NT2/D1 (cell line): Measurements from ENCODE around the gene NLGN1.

Experiments
- SUZ12 ChIP-seq: IDR thresholded peaks from 2 replicates; pipeline ENCODE4 v1.6.1; 2011; ENCODE audit not compliant: insufficient read length, insufficient read depth; ENCODE audit errors: extremely low read depth
- YY1 ChIP-seq: IDR thresholded peaks from 2 replicates; pipeline ENCODE4 v1.6.1; 2011; ENCODE audit not compliant: insufficient read length, insufficient read depth
- ZNF274 ChIP-seq: IDR thresholded peaks from 2 replicates; pipeline ENCODE4 v1.6.1; 2011; ENCODE audit warnings: mild to moderate bottlenecking, low read depth, low read length

- TF ChIP-seq SUZ12, result no peak
- no peak for TF ChIP-seq ZNF274
- no peak for TF ChIP-seq YY1
Observed at GRCh38 chr3:173399044-173399443, 1.5 kb downstream of the NLGN1 start.
